Tibial artery (tissue), 4 donors: ENCODE results near the gene HGS.

Experiments
- DNase-seq, 2 donors: peaks; one replicate each; pipeline ENCODE4 v3.0.0-alpha.2; 2019
- H3K27ac ChIP-seq, 2 donors: fragments of 200-600 bp; sonication (generic) in 1 of 2; 1 replicate in 1 of 2; 2 replicates in 1 of 2; pipeline ENCODE4 v1.5.1; 2018 to 2019; ENCODE audit warnings: mild to moderate bottlenecking in 1 of 2
- H3K27me3 ChIP-seq, 2 donors: fragments of 200-600 bp; sonication (generic) in 1 of 2; one replicate each; pipeline versions ENCODE4 v1.5.1 to v1.6.0; 2016 to 2019
- H3K36me3 ChIP-seq, 3 donors: fragments of 200-600 bp; sonication (generic) in 2 of 3; one replicate each; pipeline ENCODE4 v1.5.1; 2016 to 2019; ENCODE audit warnings: mild to moderate bottlenecking in 2 of 3
- H3K4me1 ChIP-seq, 4 donors: fragments of 200-600 bp; sonication (generic) in 2 of 4; 1 replicate in 3 of 4; 2 replicates in 1 of 4; pipeline ENCODE4 v1.5.1; 2016 to 2019
- H3K4me3 ChIP-seq, 2 donors: fragments of 200-600 bp; sonication (generic) in 1 of 2; 1 replicate in 1 of 2; 2 replicates in 1 of 2; pipeline ENCODE4 v1.5.1; 2018 to 2019; ENCODE audit warnings: mild to moderate bottlenecking in 2 of 2
- H3K9me3 ChIP-seq, 3 donors: fragments of 200-600 bp; sonication (generic) in 1 of 3; one replicate each; pipeline ENCODE4 v1.5.1; 2016 to 2019
- CTCF ChIP-seq, 2 experiments: fragments of 200-600 bp in 1 of 2; fragments of 450-650 bp in 1 of 2; IDR thresholded peaks; one replicate each; pipeline ENCODE4 v1.5.1; 2017 to 2019; ENCODE audit warnings: antibody characterized with exemption in 2 of 2, mild to moderate bottlenecking in 1 of 2, moderate library complexity in 1 of 2
- intact Hi-C: fragments of 100-400 bp; cut with DNase I; formaldehyde crosslinking; loops from one replicate; pipeline ENCODE4 v1.15.0; 2023; ENCODE audit warnings: low total_unique reads

HGS gene

GRCh38 chr17:81691608-81692007 is 7.8 kb downstream of the HGS start:
- peaks cover 86 to 100% (median 100%) of the 10 kb centered on the region in 3 donors for H3K36me3 ChIP-seq
- DNase-seq: no peak
- H3K27me3 ChIP-seq: no peaks in the 10 kb centered on the region
- TF ChIP-seq CTCF (IDR thresholded peaks at IDR 0.05): no peak
- H3K9me3 ChIP-seq: no peaks in the 10 kb centered on the region
- H3K27ac ChIP-seq: no peak overlapping the region
- intact Hi-C loops: no loop called here
- no peak overlapping the region for H3K4me3 ChIP-seq
- peaks cover 0 to 5% (median under 1%) of the 10 kb centered on the region in 4 donors for H3K4me1 ChIP-seq

GRCh38 chr17:81693509-81694210 is 9.8 kb downstream of the HGS start:
- H3K4me1 ChIP-seq: no peaks in the 10 kb centered on the region
- intact Hi-C loops: no loop called here
- DNase-seq: no peak
- H3K27ac ChIP-seq: no peak overlapping the region
- peaks cover 85 to 100% (median 100%) of the 10 kb centered on the region in 3 donors for H3K36me3 ChIP-seq
- H3K27me3 ChIP-seq: no peaks in the 10 kb centered on the region
- H3K9me3 ChIP-seq: no peaks in the 10 kb centered on the region
- no peak overlapping the region for H3K4me3 ChIP-seq
- TF ChIP-seq CTCF (IDR thresholded peaks at IDR 0.05): no peak

GRCh38 chr17:81694810-81695209 is 11.0 kb downstream of the HGS start:
- H3K27ac ChIP-seq: no peak overlapping the region
- H3K4me1 ChIP-seq: no peaks in the 10 kb centered on the region
- DNase-seq: no peak
- H3K36me3 ChIP-seq: peaks cover 79 to 100% (median 100%) of the 10 kb centered on the region in 3 donors
- no peak for TF ChIP-seq CTCF (IDR thresholded peaks at IDR 0.05)
- no peaks in the 10 kb centered on the region for H3K27me3 ChIP-seq
- H3K4me3 ChIP-seq: no peak overlapping the region
- H3K9me3 ChIP-seq: no peaks in the 10 kb centered on the region
- intact Hi-C loops: no loop called here

GRCh38 chr17:81695211-81695610 is 11.4 kb downstream of the HGS start:
- H3K9me3 ChIP-seq: no peaks in the 10 kb centered on the region
- no peaks in the 10 kb centered on the region for H3K4me1 ChIP-seq
- no peak for DNase-seq
- intact Hi-C loops: no loop called here
- no peak overlapping the region for H3K27ac ChIP-seq
- no peaks in the 10 kb centered on the region for H3K27me3 ChIP-seq
- H3K36me3 ChIP-seq: peaks cover 75 to 100% (median 96%) of the 10 kb centered on the region in 3 donors
- no peak overlapping the region for H3K4me3 ChIP-seq
- no peak for TF ChIP-seq CTCF (IDR thresholded peaks at IDR 0.05)

- H3K4me1 ChIP-seq: peaks cover 0 to 3% (median under 1%) of the 10 kb centered on the region in 4 donors
- intact Hi-C loops: no loop called here
- no peaks in the 10 kb centered on the region for H3K9me3 ChIP-seq
- no peak overlapping the region for H3K4me3 ChIP-seq
- no peak for TF ChIP-seq CTCF (IDR thresholded peaks at IDR 0.05)
- no peak overlapping the region for H3K27ac ChIP-seq
- DNase-seq: no peak
- H3K27me3 ChIP-seq: no peaks in the 10 kb centered on the region
- peaks cover 69 to 100% (median 95%) of the 10 kb centered on the region in 3 donors for H3K36me3 ChIP-seq
Measured at GRCh38 chr17:81695801-81696200, 12.0 kb downstream of the HGS start.
